ENCODE data around the gene UCP3.

DNA sequence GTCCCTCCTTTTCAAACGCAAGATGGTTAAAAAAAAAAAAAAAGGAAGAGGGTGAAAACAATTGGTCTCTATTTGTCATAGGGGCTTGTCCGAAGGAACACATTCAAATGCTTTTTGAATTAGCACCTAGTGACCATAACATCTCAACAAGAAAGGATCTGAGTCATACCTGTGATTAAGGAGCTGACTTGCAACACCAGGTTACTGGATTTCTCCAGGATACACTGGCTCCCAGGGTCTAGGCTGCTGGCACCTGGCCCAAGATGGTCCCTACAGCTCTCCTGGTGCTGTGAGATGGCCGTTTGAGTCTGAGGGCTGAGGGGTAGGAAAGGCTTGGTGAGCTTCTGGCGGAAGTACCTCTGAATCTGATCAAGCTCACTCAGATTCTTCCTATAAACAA, 28.4 kb upstream of the UCP3 start:
- TF ChIP-seq ZNF8 (CRISPR knock-in tag; IDR thresholded peaks at IDR 0.05) (no peak), ZFP3 (CRISPR knock-in tag; IDR thresholded peaks at IDR 0.05) (no peak), PPARA (CRISPR knock-in tag; IDR thresholded peaks at IDR 0.05; ENCODE audit: borderline replicate concordance) (no peak)
- TF ChIP-seq, protein P1, sequence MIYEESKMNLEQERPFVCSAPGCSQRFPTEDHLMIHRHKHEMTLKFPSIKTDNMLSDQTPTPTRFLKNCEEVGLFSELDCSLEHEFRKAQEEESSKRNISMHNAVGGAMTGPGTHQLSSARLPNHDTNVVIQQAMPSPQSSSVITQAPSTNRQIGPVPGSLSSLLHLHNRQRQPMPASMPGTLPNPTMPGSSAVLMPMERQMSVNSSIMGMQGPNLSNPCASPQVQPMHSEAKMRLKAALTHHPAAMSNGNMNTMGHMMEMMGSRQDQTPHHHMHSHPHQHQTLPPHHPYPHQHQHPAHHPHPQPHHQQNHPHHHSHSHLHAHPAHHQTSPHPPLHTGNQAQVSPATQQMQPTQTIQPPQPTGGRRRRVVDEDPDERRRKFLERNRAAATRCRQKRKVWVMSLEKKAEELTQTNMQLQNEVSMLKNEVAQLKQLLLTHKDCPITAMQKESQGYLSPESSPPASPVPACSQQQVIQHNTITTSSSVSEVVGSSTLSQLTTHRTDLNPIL (CRISPR knock-in tag; IDR thresholded peaks at IDR 0.05; ENCODE audit: low read depth) = no peak

Data from SK-N-SH treated with all-trans-retinoic acid at 6 μM for 48 hours (cell line).